CD4-positive, alpha-beta T cell treated with Interleukin-4 for 4 hours (primary cell): ENCODE results near the gene PGM3.

ENCODE experiments used
- DNase-seq: peaks from one replicate; pipeline ENCODE4 v3.0.0-alpha.2; 2020

The PGM3 gene

DNA sequence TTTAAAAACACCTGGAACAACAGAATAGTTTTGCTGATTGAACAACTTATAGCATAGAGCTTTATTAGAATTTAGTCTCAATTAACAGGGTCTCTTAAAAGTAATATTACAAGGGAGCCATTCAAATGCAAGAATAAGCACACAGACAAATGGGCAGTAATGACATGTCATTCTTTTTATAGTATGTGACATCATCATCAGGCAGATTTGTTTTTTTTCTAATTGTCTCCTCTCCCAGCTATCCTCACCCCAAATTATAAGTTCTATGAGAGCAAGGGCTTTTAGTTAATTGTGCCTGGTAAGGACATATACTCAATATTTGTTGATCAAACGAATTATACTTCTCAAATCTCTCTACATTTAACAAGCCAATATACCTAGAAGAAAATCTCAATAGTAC lies 11.0 kb downstream of the PGM3 start:
- no peak for DNase-seq

- no peak for DNase-seq
Observed at GRCh38 chr6:83180426-83180950, 12.6 kb downstream of the PGM3 start.

DNA sequence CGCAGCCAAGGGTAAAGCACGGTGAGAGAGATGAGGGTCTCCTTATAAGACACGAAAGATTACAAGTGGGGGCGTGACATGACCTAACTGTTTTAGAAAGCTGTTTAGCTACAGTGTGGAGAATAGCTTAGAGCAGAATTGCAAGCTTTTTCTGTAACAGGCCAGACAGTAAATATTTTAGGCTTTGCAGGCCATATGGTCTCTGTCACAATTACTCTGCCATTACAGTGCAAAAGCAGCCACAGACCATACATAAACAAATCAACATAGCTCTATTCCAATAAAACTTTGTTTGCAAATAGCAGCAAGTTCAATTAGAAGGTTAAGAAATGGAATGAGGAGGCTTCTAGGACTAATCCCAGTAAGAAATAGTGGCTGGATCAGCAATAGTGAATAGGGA lies 16.8 kb downstream of the PGM3 start:
- DNase-seq, result no peak

DNA sequence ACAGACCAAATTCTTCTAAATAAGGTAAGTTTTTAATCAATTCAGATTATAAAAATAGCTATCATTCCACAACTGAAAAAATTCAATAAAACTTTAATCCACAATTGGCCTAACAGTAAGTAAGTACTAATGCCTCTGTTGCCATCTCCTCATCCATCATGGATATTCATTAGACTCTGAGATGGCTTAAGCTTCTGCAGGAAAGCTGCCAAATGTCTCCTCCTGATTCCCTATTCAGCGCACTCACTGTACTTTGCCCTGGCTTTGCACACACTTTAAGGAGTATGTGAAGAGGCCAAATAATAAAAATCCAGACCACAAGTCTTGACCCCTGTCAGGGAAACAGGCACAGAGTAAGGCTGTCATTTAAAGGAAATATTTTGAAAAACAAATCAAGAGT lies 23.6 kb downstream of the PGM3 start:
- no peak for DNase-seq

- DNase-seq, result no peak
Observed at GRCh38 chr6:83169106-83169505, 24.0 kb downstream of the PGM3 start.

DNA sequence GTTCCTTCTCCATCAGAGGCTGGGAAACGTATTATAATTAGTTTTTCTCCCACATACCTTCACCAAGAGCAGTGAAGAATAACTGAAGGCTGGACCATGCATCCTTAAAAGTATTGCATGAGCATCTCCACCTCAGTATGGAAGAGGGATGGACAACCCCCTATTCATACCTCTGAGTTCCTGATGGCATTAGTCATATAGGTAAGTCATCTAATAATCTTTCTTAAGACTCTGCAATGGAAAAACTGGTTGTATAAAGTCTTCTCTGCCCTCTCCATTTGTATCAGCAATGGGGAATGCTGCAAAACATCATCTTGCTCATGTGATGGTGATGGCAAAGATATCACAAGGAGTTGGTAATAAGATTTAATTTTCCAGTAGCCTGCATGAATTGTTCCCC lies 24.5 kb downstream of the PGM3 start:
- DNase-seq, result no peak

- no peak for DNase-seq
Observed at GRCh38 chr6:83167726-83168278, 25.3 kb downstream of the PGM3 start.

DNA sequence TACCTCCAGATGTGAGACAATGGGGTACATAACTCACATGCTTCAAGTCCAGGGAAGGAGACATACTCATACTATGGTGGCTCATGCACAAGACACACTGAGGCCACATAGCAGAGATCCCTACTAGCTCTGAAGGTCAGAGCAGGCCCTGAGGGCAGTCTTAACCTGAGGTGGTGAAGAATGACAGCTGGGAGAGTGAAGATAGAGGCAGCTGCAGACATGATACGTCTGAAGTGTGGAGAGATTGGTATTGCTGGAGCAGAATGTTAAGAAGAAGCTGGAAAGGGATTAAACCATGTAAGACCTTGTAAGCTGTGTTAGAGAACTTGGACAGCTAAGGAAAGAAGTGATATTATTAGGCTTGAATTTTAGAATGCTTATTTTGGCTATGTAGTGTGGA lies 32.9 kb downstream of the PGM3 start:
- DNase-seq, result no peak

DNA sequence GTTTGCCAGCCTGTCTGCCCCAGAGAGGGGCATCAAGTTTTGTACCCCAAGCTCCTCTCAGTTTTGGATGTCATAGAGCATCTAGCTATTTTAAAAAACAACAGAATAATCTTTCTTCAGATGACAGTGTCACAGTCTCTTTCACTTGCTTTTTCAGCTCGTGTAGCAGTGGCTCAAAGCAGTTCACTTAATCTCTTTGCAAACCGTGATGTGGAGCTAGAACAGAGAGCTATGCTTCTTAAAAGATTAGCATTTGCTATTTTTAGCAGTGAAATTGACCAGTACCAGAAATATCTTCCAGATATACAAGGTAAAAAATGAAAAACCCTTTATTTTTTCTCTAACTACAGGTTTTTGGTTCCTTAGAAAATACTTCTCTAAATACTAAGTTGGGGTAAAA lies 37.3 kb downstream of the PGM3 start:
- DNase-seq, result no peak

GRCh38 chr6:83153883-83154521 lies 39.1 kb downstream of the PGM3 start:
- DNase-seq, result no peak

DNA sequence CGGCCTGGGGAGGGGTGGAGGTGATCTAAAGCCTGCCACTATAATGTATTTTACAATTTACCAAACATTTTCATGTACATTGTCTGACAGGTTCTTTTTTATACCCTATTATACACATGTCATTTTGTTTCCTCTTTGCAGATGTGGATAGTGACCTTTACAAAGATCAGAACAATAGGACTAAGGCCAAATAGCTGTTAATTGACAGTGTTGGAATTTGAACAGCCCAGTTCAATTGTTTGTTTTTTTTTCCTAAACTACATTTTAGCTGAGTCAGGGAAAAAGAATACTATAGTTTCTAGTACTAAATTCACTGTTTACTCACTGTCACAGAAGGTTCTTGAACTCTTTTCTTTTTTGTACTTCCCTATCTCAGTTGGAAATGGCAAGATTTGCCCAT lies 40.2 kb downstream of the PGM3 start:
- DNase-seq, result no peak

GRCh38 chr6:83151114-83151513 lies 42.0 kb downstream of the PGM3 start:
- no peak for DNase-seq

- no peak for DNase-seq
Observed at GRCh38 chr6:83138758-83139157, 54.3 kb downstream of the PGM3 start.

DNA sequence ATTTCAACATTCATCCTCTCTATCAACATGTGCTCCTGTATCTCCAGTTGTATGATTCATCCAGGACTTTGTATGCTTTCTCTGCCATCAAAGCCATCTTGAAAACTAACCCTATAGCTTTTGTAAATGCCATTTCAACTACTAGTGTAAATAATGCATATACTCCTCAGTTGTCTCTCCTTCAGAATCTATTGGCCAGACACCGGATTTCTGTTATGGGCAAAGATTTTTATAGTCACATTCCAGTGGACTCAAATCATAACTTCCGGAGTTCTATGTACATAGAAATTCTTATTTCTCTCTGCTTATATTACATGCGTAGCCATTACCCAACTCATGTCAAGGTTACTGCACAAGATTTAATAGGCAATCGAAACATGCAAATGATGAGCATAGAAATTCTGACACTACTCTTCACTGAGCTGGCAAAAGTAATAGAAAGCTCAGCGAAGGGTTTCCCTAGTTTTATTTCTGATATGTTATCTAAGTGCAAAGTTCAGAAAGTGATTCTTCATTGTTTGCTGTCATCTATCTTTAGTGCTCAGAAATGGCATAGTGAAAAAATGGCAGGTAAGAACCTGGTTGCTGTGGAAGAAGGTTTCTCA lies 54.8 kb downstream of the PGM3 start:
- DNase-seq, result no peak

GRCh38 chr6:83132121-83132520 lies 60.9 kb downstream of the PGM3 start:
- no peak for DNase-seq

GRCh38 chr6:83127976-83128375 lies 65.1 kb downstream of the PGM3 start:
- DNase-seq, result no peak

DNA sequence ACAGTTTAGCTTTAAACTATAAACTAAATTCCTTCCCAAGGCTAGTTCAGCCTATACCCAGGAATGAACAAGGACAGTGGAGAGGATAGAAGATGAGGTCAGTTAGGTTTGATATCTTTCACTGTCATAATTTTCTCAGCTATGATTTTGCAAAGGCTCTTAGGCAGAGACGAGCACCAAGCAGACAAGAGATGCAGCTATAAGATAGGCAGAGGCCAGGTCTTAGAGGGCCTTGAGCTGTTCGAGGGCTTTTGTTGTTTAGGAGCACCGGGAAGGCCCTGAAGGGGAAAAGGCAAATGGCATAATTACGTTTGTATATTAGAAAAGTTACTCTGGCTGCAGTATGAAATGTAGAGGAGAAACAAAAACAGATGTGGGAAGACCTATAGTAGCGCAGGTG lies 65.8 kb downstream of the PGM3 start:
- DNase-seq, result no peak

- no peak for DNase-seq
Observed at GRCh38 chr6:83126807-83127206, 66.3 kb downstream of the PGM3 start.

DNA sequence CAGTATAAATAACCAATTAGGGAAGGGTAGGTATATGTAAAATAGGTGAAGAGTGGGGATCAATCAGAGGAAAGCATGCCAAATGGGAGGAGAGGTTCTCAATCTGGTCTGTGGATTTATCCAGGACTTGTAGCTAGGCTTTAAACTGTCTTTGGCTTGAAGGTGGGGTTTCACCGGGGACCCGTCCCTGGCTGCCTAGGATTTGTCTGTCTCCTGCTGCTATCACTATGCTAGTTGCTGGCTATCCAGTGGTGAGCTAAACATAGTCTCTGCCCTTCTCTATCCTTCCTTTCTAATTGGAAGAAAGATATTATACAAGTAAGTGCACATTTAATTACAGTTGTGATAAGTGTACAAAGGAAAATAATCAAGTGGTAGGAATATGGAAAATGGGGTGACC lies 66.8 kb downstream of the PGM3 start:
- DNase-seq, result no peak

- no peak for DNase-seq
Observed at GRCh38 chr6:83125425-83125824, 67.6 kb downstream of the PGM3 start.

GRCh38 chr6:83124553-83124952 lies 68.5 kb downstream of the PGM3 start:
- no peak for DNase-seq

DNA sequence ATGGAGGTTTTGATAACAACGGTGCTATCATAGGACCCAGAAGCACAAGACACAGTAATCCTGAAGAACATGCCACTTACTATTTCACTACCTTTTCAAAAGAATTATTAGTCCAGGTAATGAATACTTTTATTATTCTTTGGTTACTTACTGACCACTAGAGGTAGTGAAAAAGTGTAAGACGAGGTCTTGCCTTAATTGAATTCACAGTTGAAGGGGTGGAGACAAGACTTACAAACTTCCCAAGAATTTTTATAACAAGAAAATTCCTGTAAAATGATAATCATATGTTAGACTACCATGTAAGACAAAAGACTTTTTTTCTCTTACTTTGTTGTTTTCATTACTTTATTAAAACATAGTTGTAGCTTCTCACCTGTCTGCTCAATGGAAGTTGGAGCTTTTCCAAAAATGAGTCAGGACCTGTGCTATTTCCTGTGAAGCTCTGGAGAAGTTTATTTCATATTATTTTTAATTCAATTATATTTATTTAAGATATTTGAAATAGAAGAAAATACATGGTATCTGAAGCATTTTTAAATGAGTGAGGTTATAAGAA lies 73.2 kb downstream of the PGM3 start:
- DNase-seq, result no peak

- DNase-seq, result no peak
Observed at GRCh38 chr6:83117802-83118201, 75.3 kb downstream of the PGM3 start.
